Type B pancreatic cell (in vitro differentiated cells): ENCODE measurements around the gene TIPARP. TPM values are rescaled to one million over a fixed set of nuclear protein-coding genes. Genes with fewer than 3 reads are reported as not detected.

Experiments used
- DNase-seq: peaks from one replicate; pipeline ENCODE4 v3.0.0; 2021; ENCODE audit warnings: mixed read lengths; ENCODE audit not compliant: unreplicated experiment; ENCODE audit errors: extremely low spot score
- H3K27ac Mint-ChIP-seq: 2 replicates; pipeline ENCODE4 v1.8.0; 2021; ENCODE audit warnings: mild to moderate bottlenecking, mixed read lengths
- H3K27me3 Mint-ChIP-seq: 2 replicates; pipeline ENCODE4 v1.8.0; 2021; ENCODE audit warnings: mixed read lengths
- H3K36me3 Mint-ChIP-seq: 2 replicates; pipeline ENCODE4 v1.8.0; 2021; ENCODE audit warnings: mixed read lengths
- H3K4me1 Mint-ChIP-seq: one replicate; pipeline ENCODE4 v1.8.0; 2021; ENCODE audit warnings: mixed read lengths; ENCODE audit not compliant: unreplicated experiment
- H3K4me3 Mint-ChIP-seq: 2 replicates; pipeline ENCODE4 v1.8.0; 2021; ENCODE audit warnings: mild to moderate bottlenecking, mixed read lengths
- H3K9me3 Mint-ChIP-seq: 2 replicates; pipeline ENCODE4 v1.8.0; 2021; ENCODE audit warnings: mixed read lengths
- total RNA-seq: library from RNA; stranded (reverse); gene quantifications from 2 replicates; pipeline ENCODE4 v1.2.1, GENCODE V29; 2021; ENCODE audit warnings: low replicate concordance
- TF ChIP-seq, protein P1 (sequence below): fragments of 200-600 bp; sonication (generic); conservative IDR thresholded peaks from 2 replicates; pipeline ENCODE4 v1.5.0; 2021; ENCODE audit warnings: antibody characterized with exemption, mild to moderate bottlenecking

TIPARP gene
- total RNA-seq, 1 donor from 2014 or later, result 37.5 TPM

DNA sequence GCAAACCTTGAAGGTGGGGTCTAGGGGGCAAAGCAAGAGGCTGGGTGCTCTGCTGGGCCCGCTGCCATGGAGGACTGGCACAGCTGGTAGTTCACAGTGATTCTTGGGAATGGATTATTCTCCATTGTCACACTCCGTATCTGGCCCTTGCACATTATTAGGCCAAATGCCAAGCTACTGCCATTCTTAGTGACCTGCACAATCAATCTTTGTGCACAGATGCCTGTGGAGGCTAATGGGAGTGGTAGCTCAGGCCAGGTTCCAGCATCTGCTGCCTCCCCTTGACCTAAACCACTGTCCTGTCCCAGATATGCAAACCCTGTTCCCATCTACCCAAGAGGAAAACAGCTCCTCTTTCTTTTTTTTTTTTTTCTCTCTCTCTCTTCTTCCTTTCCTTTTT is 67.5 kb downstream of the TIPARP start:
- Mint-ChIP-seq H3K36me3 (no peaks in the 10 kb centered on the region), H3K9me3 (peaks cover 5% of the 10 kb centered on the region), H3K27ac (no peak overlapping the region), H3K4me3 (no peak overlapping the region), H3K27me3 (no peaks in the 10 kb centered on the region), H3K4me1 (no peaks in the 10 kb centered on the region)
- TF ChIP-seq, protein P1, sequence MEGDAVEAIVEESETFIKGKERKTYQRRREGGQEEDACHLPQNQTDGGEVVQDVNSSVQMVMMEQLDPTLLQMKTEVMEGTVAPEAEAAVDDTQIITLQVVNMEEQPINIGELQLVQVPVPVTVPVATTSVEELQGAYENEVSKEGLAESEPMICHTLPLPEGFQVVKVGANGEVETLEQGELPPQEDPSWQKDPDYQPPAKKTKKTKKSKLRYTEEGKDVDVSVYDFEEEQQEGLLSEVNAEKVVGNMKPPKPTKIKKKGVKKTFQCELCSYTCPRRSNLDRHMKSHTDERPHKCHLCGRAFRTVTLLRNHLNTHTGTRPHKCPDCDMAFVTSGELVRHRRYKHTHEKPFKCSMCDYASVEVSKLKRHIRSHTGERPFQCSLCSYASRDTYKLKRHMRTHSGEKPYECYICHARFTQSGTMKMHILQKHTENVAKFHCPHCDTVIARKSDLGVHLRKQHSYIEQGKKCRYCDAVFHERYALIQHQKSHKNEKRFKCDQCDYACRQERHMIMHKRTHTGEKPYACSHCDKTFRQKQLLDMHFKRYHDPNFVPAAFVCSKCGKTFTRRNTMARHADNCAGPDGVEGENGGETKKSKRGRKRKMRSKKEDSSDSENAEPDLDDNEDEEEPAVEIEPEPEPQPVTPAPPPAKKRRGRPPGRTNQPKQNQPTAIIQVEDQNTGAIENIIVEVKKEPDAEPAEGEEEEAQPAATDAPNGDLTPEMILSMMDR, result no peak
- DNase-seq, result no peak

DNA sequence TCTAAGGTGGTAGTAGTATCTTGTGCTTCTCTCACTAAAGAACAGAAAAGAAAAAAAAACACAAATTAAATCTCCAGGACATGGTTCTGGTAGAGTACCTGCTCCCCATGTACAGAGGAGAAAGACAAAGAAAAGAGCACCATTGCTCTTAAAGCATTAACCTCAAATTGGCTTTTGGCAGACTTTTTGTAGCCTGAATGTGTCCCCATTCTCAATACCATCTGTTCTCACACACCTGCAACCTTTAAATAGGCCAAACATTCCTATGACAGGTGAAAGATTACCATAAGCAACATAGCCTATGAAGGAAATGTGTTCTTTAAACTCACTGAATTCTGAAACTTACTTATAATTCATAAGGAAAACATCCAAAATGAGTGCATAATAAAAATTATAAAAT is 68.0 kb downstream of the TIPARP start:
- H3K27ac Mint-ChIP-seq, result no peak overlapping the region
- TF ChIP-seq, protein P1, result no peak
- no peak for DNase-seq
- H3K27me3 Mint-ChIP-seq, result no peaks in the 10 kb centered on the region
- no peaks in the 10 kb centered on the region for H3K4me1 Mint-ChIP-seq
- no peaks in the 10 kb centered on the region for H3K36me3 Mint-ChIP-seq
- no peak overlapping the region for H3K4me3 Mint-ChIP-seq
- peaks cover 5% of the 10 kb centered on the region for H3K9me3 Mint-ChIP-seq

DNA sequence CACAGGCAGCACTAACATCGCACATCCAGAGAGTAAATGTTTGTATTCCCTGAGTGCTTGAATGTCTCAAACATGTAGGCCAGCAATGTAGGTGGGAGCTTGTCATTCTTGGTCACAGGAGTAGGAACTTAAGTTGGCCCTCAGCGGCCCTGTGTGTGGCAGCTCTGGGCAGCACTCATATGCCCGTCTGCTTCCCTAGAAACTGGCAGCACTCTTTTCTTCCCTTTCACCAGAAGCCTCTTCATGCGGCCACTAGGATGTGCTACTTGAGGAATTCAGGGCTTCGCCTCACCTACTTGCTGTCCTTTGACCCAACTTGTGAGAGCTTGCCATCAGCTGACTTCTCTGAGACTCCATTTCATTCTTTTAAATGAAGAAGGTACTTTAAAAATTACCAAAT is 69.5 kb downstream of the TIPARP start:
- H3K36me3 Mint-ChIP-seq, result no peaks in the 10 kb centered on the region
- TF ChIP-seq, protein P1, result no peak
- no peak overlapping the region for H3K4me3 Mint-ChIP-seq
- DNase-seq, result no peak
- H3K27ac Mint-ChIP-seq, result no peak overlapping the region
- H3K27me3 Mint-ChIP-seq, result no peaks in the 10 kb centered on the region
- peaks cover 2% of the 10 kb centered on the region for H3K4me1 Mint-ChIP-seq
- H3K9me3 Mint-ChIP-seq, result no peaks in the 10 kb centered on the region

- Mint-ChIP-seq H3K4me1 (peaks cover 10% of the 10 kb centered on the region), H3K9me3 (no peaks in the 10 kb centered on the region), H3K27me3 (no peaks in the 10 kb centered on the region), H3K27ac (no peak overlapping the region), H3K4me3 (no peak overlapping the region), H3K36me3 (no peaks in the 10 kb centered on the region)
- TF ChIP-seq, protein P1, result no peak
- DNase-seq, result no peak
Observed at GRCh38 chr3:156744631-156745030, 70.2 kb downstream of the TIPARP start.

- H3K9me3 Mint-ChIP-seq, result no peaks in the 10 kb centered on the region
- no peak overlapping the region for H3K4me3 Mint-ChIP-seq
- TF ChIP-seq, protein P1, result no peak
Observed at GRCh38 chr3:156745766-156746165, 71.4 kb downstream of the TIPARP start.

GRCh38 chr3:156747046-156747445 is 72.7 kb downstream of the TIPARP start:
- no peak for DNase-seq
- TF ChIP-seq, protein P1, result no peak
- H3K4me1 Mint-ChIP-seq, result peaks cover 33% of the 10 kb centered on the region
- no peak overlapping the region for H3K4me3 Mint-ChIP-seq
- no peaks in the 10 kb centered on the region for H3K9me3 Mint-ChIP-seq
- H3K27ac Mint-ChIP-seq, result no peak overlapping the region
- H3K27me3 Mint-ChIP-seq, result peaks cover 3% of the 10 kb centered on the region
- no peaks in the 10 kb centered on the region for H3K36me3 Mint-ChIP-seq

More at GRCh38 chr3:156745766-156746165, 71.4 kb downstream of the TIPARP start:
- Mint-ChIP-seq H3K4me1 (peaks cover 21% of the 10 kb centered on the region), H3K27ac (no peak overlapping the region), H3K36me3 (no peaks in the 10 kb centered on the region), H3K27me3 (no peaks in the 10 kb centered on the region)
- DNase-seq, result no peak
